HCT116 (cell line): ENCODE results near the gene SESN1. TPM values are rescaled to one million over a fixed set of nuclear protein-coding genes. Genes with fewer than 3 reads are reported as not detected.

Source experiments
- ATAC-seq: fragments of 200-7000 bp; cut with Tn5 transposase; 2 replicates; pipeline ENCODE4 v1.9.1; 2020; ENCODE audit warnings: mild to moderate bottlenecking, moderate library complexity
- BruUV-seq: library from RNA; stranded (reverse); fragments of 400-500 nt; replicated peaks from 2 replicates; lab custom pipeline; 2021; lab: Mats Ljungman, UMichigan
- CTCF ChIA-PET: fragments of 300-600 bp; sonication (Branson Sonifier 250); formaldehyde crosslinking; loops from one replicate; lab custom pipeline; 2021; ENCODE audit warnings: antibody characterized with exemption; lab: Charles Lee
- POLR2A ChIA-PET: fragments of 300-600, 350-600 bp; sonication (Branson Sonifier 250); formaldehyde crosslinking; loops from one replicate; lab custom pipeline; 2021; ENCODE audit warnings: antibody characterized with exemption; lab: Charles Lee
- RAD21 ChIA-PET, 2 experiments: fragments of 300-600 bp; sonication (Branson Sonifier 250); formaldehyde crosslinking; loops; one replicate each; lab custom pipeline; 2023; ENCODE audit warnings: low total read pairs in 2 of 2; ENCODE audit not compliant: uncharacterized antibody in 2 of 2, unreplicated experiment in 2 of 2, low non-redundant PET in 1 of 2; lab: Charles Lee
- DNase-seq: peaks from one replicate; pipeline ENCODE4 v3.0.0-alpha.2; 2010; ENCODE audit warnings: low read depth, low spot score
- H2AFZ ChIP-seq: fragments of 200-600 bp; shearing (Covaris generic), sonication (generic); 2 replicates; pipeline ENCODE4 v1.6.1; 2017; ENCODE audit warnings: low read depth, mixed run types, mixed read lengths, antibody characterized with exemption, low read length; ENCODE audit not compliant: poor library complexity, severe bottlenecking
- H3K27ac ChIP-seq: 2 replicates; pipeline ENCODE4 v1.5.1; 2012; ENCODE audit warnings: low read depth, low read length
- H3K27me3 ChIP-seq: fragments of 200-600 bp; sonication (generic); 2 replicates; pipeline ENCODE4 v1.6.1; 2016; ENCODE audit warnings: mixed run types, low read length, mixed read lengths; ENCODE audit not compliant: insufficient read depth
- H3K36me3 ChIP-seq, 2 experiments: fragments of 200-500 bp in 1 of 2; fragments of 200-600 bp in 1 of 2; sonication (Bioruptor generic) in 1 of 2; sonication (generic) in 1 of 2; 2 replicates each; pipeline versions ENCODE4 v1.5.1 to v1.6.1; 2014 to 2016; ENCODE audit warnings: low read length in 2 of 2, inconsistent platforms in 1 of 2, mixed read lengths in 1 of 2, mixed run types in 1 of 2; ENCODE audit not compliant: insufficient read depth in 2 of 2, control insufficient read depth in 1 of 2
- H3K4me1 ChIP-seq, 2 experiments: fragments of 200-600 bp in 1 of 2; sonication (generic) in 1 of 2; 2 replicates each; pipeline versions ENCODE4 v1.5.1 to v1.6.1; 2012 to 2017; ENCODE audit warnings: low read length in 2 of 2, inconsistent platforms in 1 of 2, mild to moderate bottlenecking in 1 of 2, mixed read lengths in 1 of 2, mixed run types in 1 of 2, moderate library complexity in 1 of 2; ENCODE audit not compliant: insufficient read depth in 2 of 2, control insufficient read depth in 1 of 2
- H3K4me2 ChIP-seq: fragments of 200-600 bp; sonication (generic); 2 replicates; pipeline ENCODE4 v1.6.1; 2017; ENCODE audit warnings: mixed run types, low read length, mixed read lengths
- H3K4me3 ChIP-seq, 2 experiments: fragments of 200-600 bp in 1 of 2; sonication (generic) in 1 of 2; replicated peaks in 1 of 2; 2 replicates each; pipeline ENCODE4 v1.5.1; 2011 to 2016; ENCODE audit warnings: low read length in 2 of 2, control low read depth in 1 of 2, low read depth in 1 of 2, mild to moderate bottlenecking in 1 of 2, mixed read lengths in 1 of 2, mixed run types in 1 of 2
- H3K79me2 ChIP-seq: fragments of 200-600 bp; sonication (generic); 2 replicates; pipeline ENCODE4 v1.6.1; 2017; ENCODE audit warnings: mild to moderate bottlenecking, mixed run types, low read length, moderate library complexity, mixed read lengths; ENCODE audit not compliant: insufficient read depth
- H3K9ac ChIP-seq: fragments of 200-600 bp; sonication (generic); 2 replicates; pipeline ENCODE4 v1.6.1; 2016; ENCODE audit warnings: low read length, mixed read lengths
- H3K9me2 ChIP-seq: fragments of 200-600 bp; sonication (generic), shearing (Covaris generic); 2 replicates; pipeline ENCODE4 v1.6.1; 2017; ENCODE audit warnings: mixed run types, mild to moderate bottlenecking, moderate library complexity; ENCODE audit not compliant: insufficient read depth
- H3K9me3 ChIP-seq, 2 experiments: fragments of 200-500 bp in 1 of 2; fragments of 200-600 bp in 1 of 2; sonication (Bioruptor generic) in 1 of 2; sonication (generic) in 1 of 2; 2 replicates each; pipeline ENCODE4 v1.6.1; 2014 to 2017; ENCODE audit warnings: low read length in 2 of 2, mixed read lengths in 2 of 2, inconsistent platforms in 1 of 2, low read depth in 1 of 2, mild to moderate bottlenecking in 1 of 2, mixed run types in 1 of 2, moderate library complexity in 1 of 2; ENCODE audit not compliant: control insufficient read depth in 1 of 2, insufficient read depth in 1 of 2
- H4K20me1 ChIP-seq: fragments of 200-600 bp; sonication (generic), shearing (Covaris generic); 2 replicates; pipeline ENCODE4 v1.6.1; 2017; ENCODE audit warnings: mixed run types, mild to moderate bottlenecking, moderate library complexity; ENCODE audit not compliant: insufficient read depth
- ATF3 ChIP-seq: IDR thresholded peaks from 2 replicates; pipeline ENCODE4 v1.6.1; 2012
- CBX3 ChIP-seq: IDR thresholded peaks from 2 replicates; pipeline ENCODE4 v1.6.1; 2012; ENCODE audit warnings: low read depth
- CTCF ChIP-seq, 3 experiments: fragments of 200-600 bp in 1 of 3; sonication (generic) in 1 of 3; IDR thresholded peaks in 2 of 3; conservative IDR thresholded peaks in 1 of 3; 2 replicates each; pipeline ENCODE4 v1.5.1; 2012 to 2017; ENCODE audit warnings: low read depth in 2 of 3, low read length in 2 of 3, antibody characterized with exemption in 1 of 3, borderline replicate concordance in 1 of 3, control low read depth in 1 of 3, mild to moderate bottlenecking in 1 of 3, mixed read lengths in 1 of 3, mixed run types in 1 of 3, moderate library complexity in 1 of 3; ENCODE audit not compliant: insufficient read depth in 1 of 3
- EGR1 ChIP-seq: IDR thresholded peaks from 2 replicates; pipeline ENCODE4 v1.6.1; 2012; ENCODE audit warnings: low read depth
- RAD21 ChIP-seq: IDR thresholded peaks from 2 replicates; pipeline ENCODE4 v1.6.1; 2012; ENCODE audit warnings: low read depth, mild to moderate bottlenecking
- SIN3A ChIP-seq: IDR thresholded peaks from 2 replicates; pipeline ENCODE4 v1.6.1; 2012; ENCODE audit warnings: low read depth
- TCF7L2 ChIP-seq: IDR thresholded peaks from 2 replicates; pipeline ENCODE4 v1.7.0; 2011; ENCODE audit warnings: borderline replicate concordance, inconsistent platforms; ENCODE audit not compliant: insufficient read depth, insufficient read length; ENCODE audit errors: extremely low read depth
- YY1 ChIP-seq: IDR thresholded peaks from 2 replicates; pipeline ENCODE4 v1.6.1; 2011; ENCODE audit warnings: low read length, low read depth, moderate library complexity, mild to moderate bottlenecking; ENCODE audit not compliant: insufficient replicate concordance; ENCODE audit errors: extremely low read depth
- ZFX ChIP-seq: fragments of 450-650 bp; IDR thresholded peaks from 2 replicates; pipeline ENCODE4 v1.6.1; 2017
- intact Hi-C: fragments of 100-400 bp; cut with micrococcal nuclease; formaldehyde crosslinking; loops from 2 replicates; pipeline ENCODE4 v1.10.0; 2022
- total RNA-seq: library from RNA; stranded (reverse); gene quantifications from one replicate; pipeline ENCODE4 v1.2.1, GENCODE V29; 2021; ENCODE audit not compliant: unreplicated experiment

The SESN1 gene
- total RNA-seq, 1 experiment from 2014 or later = 9.3 TPM

GRCh38 chr6:109024368-109024767, 70.3 kb downstream of the SESN1 start (continued):
- no peak for TF ChIP-seq ATF3
- no peak for TF ChIP-seq RAD21

GRCh38 chr6:109023356-109023925, 71.2 kb downstream of the SESN1 start:
- no peaks in the 10 kb centered on the region for H3K36me3 ChIP-seq
- CTCF ChIA-PET = no interaction called here
- H2AFZ ChIP-seq = no peak overlapping the region
- no peak overlapping the region for H3K27ac ChIP-seq
- no peak overlapping the region for H3K4me3 ChIP-seq
- DNase-seq = no peak
- no peak for TF ChIP-seq CBX3
- TF ChIP-seq, all 23 proteins: peak for 0
- ATAC-seq = no peak
- Histone ChIP-seq H3K9me2 (no peaks in the 10 kb centered on the region), H3K9me3 (no peaks in the 10 kb centered on the region; a peak in 1 of 4 replicates), H3K4me2 (no peak overlapping the region), H4K20me1 (no peaks in the 10 kb centered on the region), H3K9ac (no peak overlapping the region), H3K4me1 (no peaks in the 10 kb centered on the region), H3K27me3 (no peaks in the 10 kb centered on the region), H3K79me2 (no peaks in the 10 kb centered on the region)
- ChIA-PET POLR2A (no interaction called here), RAD21 (no interaction called here)
- no TSS peak for BruUV-seq
- intact Hi-C loops = no loop called here

- no peaks in the 10 kb centered on the region for H3K9me2 ChIP-seq
- no peaks in the 10 kb centered on the region for H3K27me3 ChIP-seq
- no peaks in the 10 kb centered on the region for H4K20me1 ChIP-seq
- DNase-seq = no peak
- no peak overlapping the region for H2AFZ ChIP-seq
- H3K4me1 ChIP-seq = no peaks in the 10 kb centered on the region
- POLR2A ChIA-PET = interaction anchor here (0.7 kb wide), 1 partner anchor 165 kb away, joined by 3 read pairs; no protein-coding TSS in a partner anchor
- CTCF ChIA-PET = no interaction called here
- no peak for ATAC-seq
- TF ChIP-seq ATF3 = no peak
- no peak for TF ChIP-seq CTCF (IDR thresholded peaks at IDR 0.05 in 2 of 3, conservative IDR thresholded peaks at IDR 0.05 in 1 of 3; ENCODE audit: borderline replicate concordance in 1 of 3, insufficient read depth in 1 of 3, low read depth in 2 of 3, low read length in 2 of 3)
- TF ChIP-seq YY1 = no peak
- no peak for TF ChIP-seq ZFX
- TF ChIP-seq CBX3 = no peak
- TF ChIP-seq TCF7L2 = no peak
- TF ChIP-seq SIN3A = no peak
- TF ChIP-seq EGR1 = no peak
- no peak for TF ChIP-seq RAD21
- no peak overlapping the region for H3K4me3 ChIP-seq
- H3K4me2 ChIP-seq = no peak overlapping the region
- no peaks in the 10 kb centered on the region for H3K79me2 ChIP-seq
- intact Hi-C loops = no loop called here
- no TSS peak for BruUV-seq
- no peak overlapping the region for H3K9ac ChIP-seq
- H3K9me3 ChIP-seq = no peaks in the 10 kb centered on the region
- RAD21 ChIA-PET = no interaction called here
- no peaks in the 10 kb centered on the region for H3K36me3 ChIP-seq
- no peak overlapping the region for H3K27ac ChIP-seq
Observed at GRCh38 chr6:109021870-109022269, 72.8 kb downstream of the SESN1 start.
